IMR-90 (cell line): ENCODE data around the gene BCAS1. TPM values are rescaled to one million over a fixed set of nuclear protein-coding genes. Genes with fewer than 3 reads are reported as not detected.

Source experiments
- ATAC-seq: fragments of 200-7000 bp; cut with Tn5 transposase; 2 replicates; pipeline ENCODE4 v1.9.1; 2020; ENCODE audit warnings: low read depth, mild to moderate bottlenecking, moderate library complexity
- BruUV-seq: library from RNA; stranded (reverse); fragments of 400-500 nt; replicated peaks from 2 replicates; lab custom pipeline; 2021; lab: Mats Ljungman, UMichigan
- CTCF ChIA-PET: fragments of 300-600 bp; formaldehyde crosslinking; extraction: SDS; loops from one replicate; lab custom pipeline; 2021; ENCODE audit warnings: antibody characterized with exemption; lab: Yijun Ruan, JAX
- POLR2A ChIA-PET: fragments of 300-600 bp; sonication (Branson Sonifier 250); formaldehyde crosslinking; loops from one replicate; lab custom pipeline; 2022; ENCODE audit warnings: antibody characterized with exemption; ENCODE audit not compliant: unreplicated experiment; lab: Charles Lee
- DNase-seq: peaks from one replicate; pipeline ENCODE4 v3.0.0; 2013
- H2AFZ ChIP-seq: replicated peaks from 2 replicates; pipeline ENCODE3; 2013; ENCODE audit warnings: low read length, mild to moderate bottlenecking; ENCODE audit not compliant: poor library complexity
- H2AK5ac ChIP-seq: 2 replicates; pipeline ENCODE4 v1.6.1; 2013; ENCODE audit warnings: low read depth, low read length, inconsistent platforms
- H2AK9ac ChIP-seq: replicated peaks from 2 replicates; pipeline ENCODE3; 2013; ENCODE audit warnings: mild to moderate bottlenecking, low read depth, low read length, moderate library complexity; ENCODE audit not compliant: poor library complexity
- H2BK120ac ChIP-seq: 2 replicates; pipeline ENCODE4 v1.6.1; 2013; ENCODE audit warnings: low read depth, low read length, inconsistent platforms
- H2BK15ac ChIP-seq: 3 replicates; pipeline ENCODE4 v1.6.1; 2013; ENCODE audit warnings: low read depth, low read length, inconsistent platforms
- H2BK20ac ChIP-seq: 2 replicates; pipeline ENCODE4 v1.6.1; 2013; ENCODE audit warnings: low read depth, mild to moderate bottlenecking, inconsistent platforms, low read length, moderate library complexity
- H2BK5ac ChIP-seq: 2 replicates; pipeline ENCODE4 v1.6.1; 2013; ENCODE audit warnings: mild to moderate bottlenecking, low read depth, low read length, inconsistent platforms; ENCODE audit not compliant: poor library complexity, severe bottlenecking
- H3K14ac ChIP-seq: replicated peaks from 2 replicates; pipeline ENCODE4 v1.6.1; 2013; ENCODE audit warnings: low read depth, low read length, inconsistent platforms
- H3K18ac ChIP-seq: 2 replicates; pipeline ENCODE4 v1.6.1; 2013; ENCODE audit warnings: low read depth, low read length, control low read depth
- H3K23ac ChIP-seq: 2 replicates; pipeline ENCODE4 v1.6.1; 2013; ENCODE audit warnings: low read depth, low read length, inconsistent platforms
- H3K27ac ChIP-seq: 2 replicates; pipeline ENCODE4 v1.5.1; 2013; ENCODE audit warnings: mild to moderate bottlenecking, control low read depth, low read length; ENCODE audit not compliant: insufficient read depth
- H3K27me3 ChIP-seq: 2 replicates; pipeline ENCODE4 v1.6.1; 2013; ENCODE audit warnings: low read length; ENCODE audit not compliant: control insufficient read depth, insufficient read depth
- H3K36me3 ChIP-seq: 2 replicates; pipeline ENCODE4 v1.6.1; 2013; ENCODE audit warnings: low read length, mixed read lengths; ENCODE audit not compliant: control insufficient read depth, insufficient read depth
- H3K4ac ChIP-seq: 2 replicates; pipeline ENCODE4 v1.6.1; 2013; ENCODE audit warnings: low read depth, low read length, inconsistent platforms
- H3K4me1 ChIP-seq: 2 replicates; pipeline ENCODE4 v1.6.1; 2013; ENCODE audit warnings: low read length, mixed read lengths; ENCODE audit not compliant: control insufficient read depth, insufficient read depth
- H3K4me2 ChIP-seq: 2 replicates; pipeline ENCODE4 v1.6.1; 2013; ENCODE audit warnings: low read depth, mild to moderate bottlenecking, control low read depth, low read length, moderate library complexity
- H3K4me3 ChIP-seq: 2 replicates; pipeline ENCODE4 v1.5.1; 2013; ENCODE audit warnings: low read depth, mild to moderate bottlenecking, control low read depth, low read length, moderate library complexity; ENCODE audit not compliant: insufficient read depth
- H3K56ac ChIP-seq: 2 replicates; pipeline ENCODE4 v1.6.1; 2013; ENCODE audit warnings: low read length, inconsistent platforms; ENCODE audit not compliant: insufficient read depth; ENCODE audit errors: extremely low read depth
- H3K79me1 ChIP-seq, 2 experiments: 2 replicates each; pipeline ENCODE4 v1.6.1; 2013; ENCODE audit warnings: low read length in 2 of 2, inconsistent platforms in 1 of 2, low read depth in 1 of 2
- H3K9ac ChIP-seq: 2 replicates; pipeline ENCODE4 v1.6.1; 2013; ENCODE audit warnings: low read depth, low read length, control low read depth
- H3K9me1 ChIP-seq: 2 replicates; pipeline ENCODE4 v1.6.1; 2013; ENCODE audit warnings: low read length, inconsistent platforms; ENCODE audit not compliant: insufficient read depth
- H3K9me3 ChIP-seq: 2 replicates; pipeline ENCODE4 v1.6.1; 2013; ENCODE audit warnings: low read length; ENCODE audit not compliant: control insufficient read depth, insufficient read depth
- H4K20me1 ChIP-seq: 2 replicates; pipeline ENCODE4 v1.6.1; 2013; ENCODE audit warnings: low read length, inconsistent platforms; ENCODE audit not compliant: insufficient read depth
- H4K5ac ChIP-seq: 2 replicates; pipeline ENCODE4 v1.6.1; 2013; ENCODE audit warnings: mild to moderate bottlenecking, low read depth, low read length, control low read depth
- H4K8ac ChIP-seq, 2 experiments: 2 replicates each; pipeline ENCODE4 v1.6.1; 2013; ENCODE audit warnings: low read depth in 2 of 2, low read length in 2 of 2, control low read depth in 1 of 2, inconsistent platforms in 1 of 2
- H4K91ac ChIP-seq: 2 replicates; pipeline ENCODE4 v1.6.1; 2013; ENCODE audit warnings: low read depth, low read length, inconsistent platforms; ENCODE audit not compliant: insufficient read depth
- MAFK ChIP-seq: IDR thresholded peaks from 2 replicates; pipeline ENCODE4 v1.6.1; 2012; ENCODE audit warnings: low read depth, low read length, improper control_type of control experiment
- MAZ ChIP-seq: IDR thresholded peaks from 2 replicates; pipeline ENCODE4 v1.6.1; 2012; ENCODE audit warnings: low read depth, mild to moderate bottlenecking, low read length, improper control_type of control experiment, moderate library complexity, borderline replicate concordance
- RAD21 ChIP-seq: IDR thresholded peaks from 2 replicates; pipeline ENCODE4 v1.6.1; 2012; ENCODE audit warnings: low read length, improper control_type of control experiment
- RCOR1 ChIP-seq: IDR thresholded peaks from 2 replicates; pipeline ENCODE4 v1.6.1; 2012; ENCODE audit warnings: mild to moderate bottlenecking, low read length, improper control_type of control experiment; ENCODE audit not compliant: insufficient replicate concordance
- WGBS, 2 experiments: methylation state at CpG; one replicate each; pipeline versions ENCODE4 v1.1.5 to v1.1.7; 2013; ENCODE audit warnings: missing lambda C conversion rate in 2 of 2; ENCODE audit not compliant: insufficient read length in 1 of 2; ENCODE audit errors: extremely low coverage in 2 of 2; 5-methylcytosine and 5-hydroxymethylcytosine counted together
- dilution Hi-C: fragments of 300-500 bp; cut with HindIII; formaldehyde crosslinking; loops from one replicate; pipeline ENCODE4 v1.14.3; 2018; ENCODE audit warnings: low sequenced_read_pairs; ENCODE audit not compliant: unreplicated experiment
- in situ Hi-C: fragments of 300-500 bp; cut with MboI; formaldehyde crosslinking; loops from 3 replicates; pipeline ENCODE4 v1.14.3; 2019; ENCODE audit warnings: low sequenced_read_pairs, inconsistent platforms, mixed read lengths
- intact Hi-C: fragments of 100-400 bp; cut with micrococcal nuclease; formaldehyde crosslinking; loops from 2 replicates; pipeline ENCODE4 v1.10.0; 2022
- polyA plus RNA-seq, 3 experiments: library from polyadenylated mRNA; depleted of rRNA; stranded (reverse); fragments of >200 nt; gene quantifications; 2 replicates each; pipeline ENCODE4 v1.2.3, GENCODE V29; 2012; ENCODE audit warnings: low replicate concordance in 1 of 3
- total RNA-seq: library from RNA; depleted of rRNA; stranded (reverse); fragments of >200 nt; gene quantifications from 2 replicates; pipeline ENCODE4 v1.2.3, GENCODE V29; 2012

BCAS1 gene
- total and polyA plus RNA-seq, 2 of the 4 experiments (the other 2 are of a cell fraction): under 0.01 TPM; not detected in 1

GRCh38 chr20:53901064-53901463 is 169.3 kb downstream of the BCAS1 start:
- in situ Hi-C loops: no loop called here
- Histone ChIP-seq H3K4me3 (no peak overlapping the region), H2BK120ac (peak overlapping the region; percentile 42), H3K4me1 (peaks cover 13% of the 10 kb centered on the region), H3K23ac (peak overlapping the region; percentile 37; the same call in 1 of the 2 replicates), H2BK5ac (peak overlapping the region; percentile 83), H3K79me1 (no peaks in the 10 kb centered on the region; a peak in 1 of 4 replicates), H3K9ac (no peak overlapping the region), H2AK9ac (no peak overlapping the region), H3K36me3 (no peaks in the 10 kb centered on the region), H3K4ac (peak overlapping the region; percentile 69; the same call in 1 of the 2 replicates), H3K27me3 (no peaks in the 10 kb centered on the region), H2BK20ac (peak overlapping the region; percentile 64; the same call in 1 of the 2 replicates), H3K4me2 (peak overlapping the region; percentile 73; the same call in 1 of the 2 replicates), H3K14ac (peak overlapping the region; percentile 12; the same call in 1 of the 2 replicates), H2AFZ (no peak overlapping the region), H4K5ac (no peak overlapping the region; the same call in 1 of the 2 replicates), H3K9me3 (no peaks in the 10 kb centered on the region), H4K8ac (peak overlapping the region in 1 of 2 experiments; percentile 9; a peak in 2 of 4 replicates), H2BK15ac (peak overlapping the region; percentile 2; the same call in 1 of the 3 replicates), H3K9me1 (peaks cover 12% of the 10 kb centered on the region; the same call in 1 of the 2 replicates), H3K18ac (peak overlapping the region; percentile 22; the same call in 1 of the 2 replicates), H3K27ac (no peak overlapping the region), H3K56ac (peak overlapping the region; percentile 33), H4K20me1 (no peaks in the 10 kb centered on the region), H4K91ac (0 out of 2 replicates have a peak overlapping the region, but pooled peaks have one; percentile 16), H2AK5ac (no peak overlapping the region)
- TF ChIP-seq MAZ (no peak), RCOR1 (no peak), RAD21 (no peak), MAFK (peak; percentile 46; the same call in 1 of the 2 replicates)
- peak; percentile 69 for ATAC-seq
- intact Hi-C loops: no loop called here
- no TSS peak for BruUV-seq
- CTCF ChIA-PET: interaction anchor here (0.6 to 2.6 kb wide), 5 partner anchors 14 to 60 kb away, joined by 3 to 13 read pairs (median 3); no protein-coding TSS in a partner anchor
- POLR2A ChIA-PET: interaction anchor here (0.5 kb wide), 1 partner anchor 62 kb away, joined by 5 read pairs; no protein-coding TSS in a partner anchor
- dilution Hi-C loops: no loop called here
- DNase-seq: peak; percentile 72
- 0% methylated on average over 2 of the region's 6 CpGs; no CpG with 5 or more reads in 1 of the 2 experiments for WGBS, 2 experiments
